Esophagus squamous epithelium (tissue), 4 donors: ENCODE results near the gene GDI1.

Source experiments
- POLR2A ChIP-seq, 4 donors: fragments of 450-650 bp; IDR thresholded peaks; one replicate each; pipeline ENCODE4 v1.6.1; 2017; ENCODE audit warnings: antibody characterized with exemption in 4 of 4, mild to moderate bottlenecking in 4 of 4, moderate library complexity in 3 of 4
- TF ChIP-seq, protein P1 (sequence below), 6 experiments: fragments of 450-650 bp in 4 of 6; fragments of 200-600 bp in 2 of 6; sonication (generic) in 2 of 6; IDR thresholded peaks; one replicate each; pipeline ENCODE4 v1.5.1; 2016 to 2019; ENCODE audit warnings: antibody characterized with exemption in 6 of 6, mild to moderate bottlenecking in 4 of 6, moderate library complexity in 4 of 6

DNA sequence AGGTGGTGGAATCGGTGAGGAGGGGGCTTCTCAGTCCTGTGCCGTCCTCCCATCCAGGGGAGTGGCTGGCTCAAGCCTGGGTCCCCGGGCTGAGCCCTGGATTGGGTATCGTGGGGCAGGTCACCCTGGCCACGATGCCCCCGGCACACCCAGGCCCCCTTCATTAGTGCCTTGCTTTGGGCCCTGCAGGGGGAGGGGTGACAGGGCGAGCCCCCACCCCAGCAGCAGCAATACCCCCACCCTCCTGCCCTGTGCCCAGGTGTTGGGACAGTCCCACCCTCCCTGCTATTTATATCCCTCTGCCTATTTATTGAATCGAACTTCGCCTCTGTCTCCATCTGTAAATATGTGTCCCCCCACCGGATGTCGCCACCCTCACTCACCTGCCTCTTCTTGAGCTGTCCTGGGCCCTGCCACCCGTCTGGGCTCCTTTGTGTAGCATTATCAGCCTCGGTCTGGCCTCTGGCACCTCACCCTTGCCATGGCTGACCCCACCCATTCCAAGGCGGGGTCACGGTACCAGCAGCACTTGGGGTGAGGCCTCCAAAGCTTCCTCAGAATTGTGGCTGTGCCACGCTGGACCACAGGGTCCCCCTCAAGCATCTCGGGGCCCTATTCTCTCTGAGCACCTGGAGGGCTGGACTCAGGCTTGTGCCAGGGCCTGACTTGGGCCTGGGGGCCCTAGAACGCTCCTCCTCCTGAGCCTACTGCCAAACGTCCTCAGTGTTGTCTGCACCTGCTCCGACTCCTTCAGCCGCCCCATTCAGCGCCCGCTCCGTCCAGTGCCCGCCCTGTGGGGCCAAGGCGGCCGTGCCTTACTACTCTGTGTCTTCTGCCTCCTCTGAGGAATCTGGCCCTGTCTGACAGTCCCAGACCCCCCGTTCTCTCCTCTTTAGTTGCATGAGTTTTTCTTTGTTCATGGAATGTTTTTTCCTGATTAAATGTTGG, 36.0 kb downstream of the GDI1 start:
- TF ChIP-seq, protein P1, sequence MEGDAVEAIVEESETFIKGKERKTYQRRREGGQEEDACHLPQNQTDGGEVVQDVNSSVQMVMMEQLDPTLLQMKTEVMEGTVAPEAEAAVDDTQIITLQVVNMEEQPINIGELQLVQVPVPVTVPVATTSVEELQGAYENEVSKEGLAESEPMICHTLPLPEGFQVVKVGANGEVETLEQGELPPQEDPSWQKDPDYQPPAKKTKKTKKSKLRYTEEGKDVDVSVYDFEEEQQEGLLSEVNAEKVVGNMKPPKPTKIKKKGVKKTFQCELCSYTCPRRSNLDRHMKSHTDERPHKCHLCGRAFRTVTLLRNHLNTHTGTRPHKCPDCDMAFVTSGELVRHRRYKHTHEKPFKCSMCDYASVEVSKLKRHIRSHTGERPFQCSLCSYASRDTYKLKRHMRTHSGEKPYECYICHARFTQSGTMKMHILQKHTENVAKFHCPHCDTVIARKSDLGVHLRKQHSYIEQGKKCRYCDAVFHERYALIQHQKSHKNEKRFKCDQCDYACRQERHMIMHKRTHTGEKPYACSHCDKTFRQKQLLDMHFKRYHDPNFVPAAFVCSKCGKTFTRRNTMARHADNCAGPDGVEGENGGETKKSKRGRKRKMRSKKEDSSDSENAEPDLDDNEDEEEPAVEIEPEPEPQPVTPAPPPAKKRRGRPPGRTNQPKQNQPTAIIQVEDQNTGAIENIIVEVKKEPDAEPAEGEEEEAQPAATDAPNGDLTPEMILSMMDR (IDR thresholded peaks at IDR 0.05), result no peak
- TF ChIP-seq POLR2A (IDR thresholded peaks at IDR 0.05), result no peak
